GM12873 (cell line): ENCODE measurements around the gene CC2D1B.

Source experiments
- TF ChIP-seq, protein P1 (sequence below): IDR thresholded peaks from 2 replicates; pipeline ENCODE4 v1.5.1; 2012; ENCODE audit warnings: low read depth, mild to moderate bottlenecking, moderate library complexity, low read length, control low read depth; ENCODE audit not compliant: insufficient read depth; ENCODE audit errors: missing control alignments

Gene CC2D1B

DNA sequence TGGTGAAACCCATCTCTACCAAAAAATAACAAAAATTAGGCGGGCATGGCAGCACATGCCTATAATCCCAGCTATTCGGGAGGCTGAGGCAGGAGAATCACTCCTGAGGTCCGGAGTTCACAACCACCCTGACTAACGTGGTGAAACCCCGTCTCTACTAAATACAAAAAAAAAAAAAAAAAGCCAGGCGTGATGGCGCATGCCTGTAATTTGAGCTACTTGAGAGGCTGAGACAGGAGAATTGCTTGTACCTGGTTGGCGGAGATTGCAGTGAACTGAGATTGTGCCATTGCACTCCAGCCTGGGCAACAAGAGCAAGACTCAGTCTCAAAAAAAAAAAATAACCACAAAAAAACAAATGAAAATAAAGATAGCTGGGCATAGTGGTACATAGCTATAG lies 42.3 kb downstream of the CC2D1B start:
- TF ChIP-seq, protein P1, sequence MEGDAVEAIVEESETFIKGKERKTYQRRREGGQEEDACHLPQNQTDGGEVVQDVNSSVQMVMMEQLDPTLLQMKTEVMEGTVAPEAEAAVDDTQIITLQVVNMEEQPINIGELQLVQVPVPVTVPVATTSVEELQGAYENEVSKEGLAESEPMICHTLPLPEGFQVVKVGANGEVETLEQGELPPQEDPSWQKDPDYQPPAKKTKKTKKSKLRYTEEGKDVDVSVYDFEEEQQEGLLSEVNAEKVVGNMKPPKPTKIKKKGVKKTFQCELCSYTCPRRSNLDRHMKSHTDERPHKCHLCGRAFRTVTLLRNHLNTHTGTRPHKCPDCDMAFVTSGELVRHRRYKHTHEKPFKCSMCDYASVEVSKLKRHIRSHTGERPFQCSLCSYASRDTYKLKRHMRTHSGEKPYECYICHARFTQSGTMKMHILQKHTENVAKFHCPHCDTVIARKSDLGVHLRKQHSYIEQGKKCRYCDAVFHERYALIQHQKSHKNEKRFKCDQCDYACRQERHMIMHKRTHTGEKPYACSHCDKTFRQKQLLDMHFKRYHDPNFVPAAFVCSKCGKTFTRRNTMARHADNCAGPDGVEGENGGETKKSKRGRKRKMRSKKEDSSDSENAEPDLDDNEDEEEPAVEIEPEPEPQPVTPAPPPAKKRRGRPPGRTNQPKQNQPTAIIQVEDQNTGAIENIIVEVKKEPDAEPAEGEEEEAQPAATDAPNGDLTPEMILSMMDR = no peak

DNA sequence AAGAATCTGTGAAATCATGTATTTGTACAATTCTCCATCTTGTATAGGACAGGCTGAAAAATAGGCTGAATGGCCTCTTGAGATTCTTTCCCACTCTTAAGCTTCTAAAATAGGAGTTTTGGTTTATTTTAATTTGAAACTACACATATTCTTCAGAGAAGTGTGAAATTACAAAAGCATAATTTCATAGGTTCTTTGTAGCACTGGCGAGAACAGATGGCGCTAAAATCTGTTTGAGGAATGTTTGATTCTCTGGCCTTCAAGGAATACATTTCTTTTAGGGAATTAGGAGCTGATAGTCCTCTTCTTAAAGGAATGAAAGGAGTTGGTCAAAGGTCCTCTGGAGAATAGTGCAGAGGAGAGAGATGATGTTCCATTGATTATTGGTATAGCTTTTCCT lies 44.9 kb downstream of the CC2D1B start:
- TF ChIP-seq, protein P1 = no peak

DNA sequence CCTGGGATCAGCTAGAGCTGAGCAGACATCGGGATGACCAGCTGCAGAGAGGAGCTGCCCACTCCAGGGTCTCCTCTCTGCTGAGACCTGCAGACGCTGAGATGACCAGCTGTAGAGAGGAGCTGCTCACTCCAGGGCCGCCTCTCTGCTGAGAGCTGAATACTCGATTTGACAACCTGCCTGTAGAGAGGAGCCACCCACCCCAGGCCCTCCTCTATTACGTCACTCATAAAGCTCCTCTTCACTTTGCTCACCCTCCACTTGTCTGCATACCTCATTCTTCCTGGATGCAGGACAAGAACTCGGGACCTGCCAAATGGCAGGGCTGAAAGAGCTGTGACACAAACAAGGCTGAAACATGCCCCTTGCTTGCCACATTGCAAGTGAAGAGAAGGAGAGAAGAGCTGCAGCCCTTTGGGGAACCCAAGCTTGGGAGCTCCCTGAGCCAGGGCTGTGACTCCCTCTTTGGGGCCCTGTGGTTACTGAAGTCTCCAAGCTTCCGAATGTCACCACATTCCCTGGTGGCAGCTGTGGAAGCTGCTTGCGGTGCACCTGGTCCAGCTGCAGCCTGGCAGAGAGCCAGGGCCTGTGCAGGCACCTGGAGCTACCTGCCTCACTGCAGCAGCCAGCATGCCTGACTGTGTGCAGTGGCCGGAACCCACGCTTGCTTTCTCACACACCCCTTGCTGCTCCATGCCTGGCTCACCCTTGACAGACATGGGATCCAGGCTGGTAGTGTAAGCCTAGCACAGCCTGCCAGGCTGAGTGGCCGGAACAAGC lies 59.6 kb downstream of the CC2D1B start:
- TF ChIP-seq, protein P1 = no peak

DNA sequence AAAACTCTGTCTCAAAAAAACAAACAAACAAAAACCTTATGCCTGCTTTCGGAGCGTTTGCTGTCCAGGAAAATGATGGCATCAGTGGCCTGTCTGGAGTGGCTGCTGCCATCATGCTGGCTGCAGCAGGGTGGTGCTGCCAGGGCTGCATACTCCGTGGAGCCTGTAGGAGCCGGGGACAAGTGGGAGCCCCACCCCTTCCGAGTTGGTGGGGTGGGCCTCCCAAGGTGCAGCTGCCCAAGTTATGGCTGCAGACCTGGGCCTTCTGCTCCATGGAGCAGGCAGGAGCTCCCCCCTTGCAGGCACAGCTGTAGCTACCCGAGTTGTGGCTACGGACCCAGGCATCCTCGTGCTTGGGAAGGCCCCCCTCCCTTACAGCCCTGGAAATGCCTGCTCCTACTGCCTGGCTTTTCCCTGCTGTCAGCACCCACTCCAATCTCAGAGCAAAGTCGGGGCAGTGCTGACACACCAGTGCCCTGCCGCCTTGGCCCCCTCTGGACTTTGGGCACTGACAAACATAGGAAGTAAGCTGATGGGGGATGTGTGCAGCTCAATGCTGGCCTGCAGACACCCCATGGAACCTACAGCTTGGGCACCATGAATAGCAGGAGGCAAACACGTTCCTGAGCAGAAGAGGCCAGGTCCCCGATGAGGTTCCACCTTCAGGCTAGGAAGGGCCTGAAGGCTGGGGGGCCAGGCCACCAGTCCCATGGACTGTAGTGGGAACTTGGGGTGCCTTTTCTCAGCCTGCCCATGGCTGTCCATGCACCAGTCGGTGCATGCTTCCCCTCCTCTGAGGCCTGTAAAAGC lies 60.4 kb downstream of the CC2D1B start:
- TF ChIP-seq, protein P1 = no peak
